Left ventricle myocardium superior (tissue), 1 donor: Measurements from ENCODE around the gene BIN1. TPM values are rescaled to one million over a fixed set of nuclear protein-coding genes. Genes with fewer than 3 reads are reported as not detected.
"Not testable (repeated sequence)": the region's sequence is repeated elsewhere in the genome, so short reads cannot be mapped to it uniquely, and the experiment has no call there.

ENCODE experiments used
- ATAC-seq: fragments of 200-7000 bp; cut with Tn5 transposase; one replicate; pipeline ENCODE4 v1.9.1; 2020; ENCODE audit warnings: mild to moderate bottlenecking, moderate library complexity
- DNase-seq: peaks from one replicate; pipeline ENCODE4 v3.0.0-alpha.2; 2020
- intact Hi-C: fragments of 100-400 bp; cut with micrococcal nuclease; formaldehyde crosslinking; loops from one replicate; pipeline ENCODE4 v1.11.0; 2022
- total RNA-seq: library from RNA; stranded (reverse); fragmentation: NEBNext Ultra II Directional; extraction: Animal tissue kit (Norgen Biotek cat#: 25700); gene quantifications from one replicate; pipeline ENCODE4 v1.2.1, GENCODE V29; 2021
- donor health status: DM: no; HTN: yes; CAD: no; lungs with severe emphysema.

The BIN1 gene
- total RNA-seq, 1 donor from 2014 or later = 15.0 TPM

DNA sequence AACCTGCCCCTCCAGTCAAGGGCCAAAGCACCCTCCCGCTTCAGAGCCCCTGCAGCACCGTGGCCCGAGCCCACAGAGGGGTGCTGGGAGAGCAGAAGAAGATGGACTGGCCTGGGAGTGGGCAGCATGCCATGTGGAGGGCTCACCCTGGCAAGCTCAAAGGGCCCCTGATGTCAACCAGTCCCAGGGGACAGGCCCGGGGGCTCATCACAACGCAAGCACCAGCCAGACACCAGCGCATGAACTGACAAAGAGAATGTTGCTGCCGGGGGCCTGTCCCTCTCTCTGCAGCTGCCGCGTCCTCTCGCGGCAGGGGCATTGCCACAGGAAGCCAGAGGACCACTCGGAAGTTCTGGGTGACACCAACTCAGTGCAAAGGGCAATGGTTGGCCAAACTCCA lies 30.3 kb upstream of the BIN1 start:
- ATAC-seq (no peak), DNase-seq (no peak)
- intact Hi-C loops = no loop called here

DNA sequence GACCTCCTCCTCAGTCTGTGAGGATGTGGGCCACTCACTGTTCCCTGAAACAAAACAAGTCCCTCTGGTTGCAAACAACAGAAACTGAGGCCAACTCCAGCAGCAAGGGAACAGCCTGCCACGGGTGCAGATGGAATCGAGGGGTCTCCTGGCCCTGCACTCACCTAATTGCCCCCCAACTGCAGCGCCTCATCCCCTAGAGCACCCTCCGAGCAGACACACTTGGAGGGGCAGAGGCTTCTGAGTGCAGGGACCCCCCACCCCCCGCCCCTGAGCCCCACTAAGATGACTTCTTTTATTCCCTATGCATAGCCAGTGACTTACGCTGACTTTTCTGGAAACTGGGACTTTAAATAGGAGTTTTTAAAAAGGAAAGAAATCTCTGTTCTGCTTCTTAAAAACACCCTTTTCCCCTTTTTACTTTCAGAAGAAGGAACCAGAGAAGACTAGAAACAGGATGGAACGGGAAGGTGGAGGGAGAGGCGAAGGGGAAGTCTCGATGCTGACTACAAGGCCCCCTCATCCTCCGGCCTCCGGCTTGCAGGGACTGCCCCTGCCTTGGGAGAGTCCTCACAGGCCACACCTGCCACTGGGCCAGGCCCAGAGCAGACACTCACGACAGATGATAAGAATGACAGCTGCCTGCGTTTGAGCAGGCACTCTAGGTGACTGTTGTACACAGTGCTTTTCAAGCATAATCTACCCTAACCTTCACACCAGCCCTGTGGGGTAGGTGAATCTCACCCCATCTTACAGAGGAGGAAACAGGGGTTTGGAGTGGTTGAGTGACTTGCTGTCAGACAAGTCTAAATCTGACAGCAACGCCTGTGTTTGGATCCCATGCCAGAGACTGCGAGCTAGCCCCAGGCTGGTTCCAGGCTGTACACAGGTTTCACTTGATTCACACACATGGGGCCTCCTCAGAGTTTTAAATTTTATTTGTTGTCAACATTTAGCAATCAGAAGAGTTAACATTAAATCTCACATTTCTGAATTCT lies 28.2 kb upstream of the BIN1 start:
- peak; percentile 44 for DNase-seq
- intact Hi-C loops = no loop called here
- peak; percentile 68 for ATAC-seq

GRCh38 chr2:127134235-127134634 lies 27.3 kb upstream of the BIN1 start:
- intact Hi-C loops = no loop called here
- DNase-seq (no peak), ATAC-seq (no peak)

- no peak for DNase-seq
- no peak for ATAC-seq
- intact Hi-C loops = no loop called here
Measured at GRCh38 chr2:127133793-127134192, 26.8 kb upstream of the BIN1 start.

GRCh38 chr2:127130421-127130820 lies 23.5 kb upstream of the BIN1 start:
- ATAC-seq (no peak), DNase-seq (no peak)
- intact Hi-C loops = no loop called here

DNA sequence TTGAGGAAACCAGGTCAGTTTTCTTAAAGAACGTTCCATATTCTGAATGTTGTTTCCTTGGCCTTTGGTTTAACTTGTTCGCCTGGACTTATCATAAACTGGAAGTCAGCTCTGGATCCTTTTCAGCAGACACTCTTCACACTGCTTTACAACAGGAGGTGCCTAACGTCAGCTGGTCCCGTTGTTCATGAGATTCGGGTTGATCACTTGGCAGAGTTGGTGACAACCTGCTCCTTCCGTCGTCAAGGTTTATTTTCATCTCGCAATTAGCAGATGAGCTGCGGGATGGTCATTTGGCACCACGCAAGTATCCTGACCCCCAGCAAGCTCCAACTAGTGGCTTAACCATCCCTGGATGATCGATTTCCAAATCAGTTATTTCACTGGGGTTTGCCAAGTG lies 23.0 kb upstream of the BIN1 start:
- no peak for DNase-seq
- ATAC-seq = no peak
- intact Hi-C loops = no loop called here

GRCh38 chr2:127128445-127128904 lies 21.5 kb upstream of the BIN1 start:
- intact Hi-C loops = no loop called here
- ATAC-seq (peak; percentile 26), DNase-seq (no peak)

GRCh38 chr2:127125821-127126220 lies 18.9 kb upstream of the BIN1 start:
- DNase-seq (no peak), ATAC-seq (no peak)
- intact Hi-C loops = no loop called here

- DNase-seq = no peak
- no peak for ATAC-seq
- intact Hi-C loops = no loop called here
Measured at GRCh38 chr2:127124426-127124825, 17.5 kb upstream of the BIN1 start.

- DNase-seq = no peak
- no peak for ATAC-seq
- intact Hi-C loops = no loop called here
Measured at GRCh38 chr2:127122361-127123027, 15.5 kb upstream of the BIN1 start.

DNA sequence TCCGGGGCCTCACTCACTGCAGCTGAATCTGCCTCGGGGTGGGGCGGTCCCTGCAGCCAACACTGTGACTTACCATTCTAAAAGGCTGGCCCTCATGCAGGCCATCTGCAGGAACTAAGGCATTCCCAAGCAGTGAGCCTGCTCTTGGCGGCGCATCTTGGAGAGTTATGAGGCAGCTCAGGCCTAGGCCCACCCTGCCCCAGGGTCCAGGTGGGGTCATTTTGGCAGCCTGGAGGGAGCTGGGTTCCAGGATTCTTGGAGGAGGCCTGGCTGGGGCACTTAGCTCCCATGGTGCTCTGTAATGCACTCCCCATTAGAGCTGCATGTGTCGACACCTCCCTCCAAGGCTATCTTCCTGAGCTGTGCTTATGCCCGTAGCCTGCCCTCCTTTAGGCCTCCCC lies 14.8 kb upstream of the BIN1 start:
- intact Hi-C loops = no loop called here
- DNase-seq (peak; percentile 83), ATAC-seq (peak; percentile 98)

DNA sequence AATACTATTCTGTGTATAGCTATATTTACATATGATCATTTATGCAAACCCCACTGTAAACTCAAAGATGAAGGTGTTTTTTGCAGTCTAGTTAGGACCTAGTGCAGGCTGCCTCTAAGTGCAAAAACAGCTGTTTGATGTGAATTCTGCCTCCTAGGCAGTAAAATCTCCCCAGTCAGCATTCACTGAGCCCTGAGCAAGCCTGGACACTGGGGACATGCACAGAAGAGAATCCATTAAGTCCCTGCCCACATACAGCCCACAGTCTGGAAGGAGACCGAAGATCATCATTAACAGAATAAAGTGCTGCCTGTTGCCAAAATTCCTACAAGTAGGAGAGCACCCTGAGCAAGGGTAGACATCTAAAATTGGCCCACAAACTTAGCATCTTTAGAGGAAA lies 14.4 kb upstream of the BIN1 start:
- ATAC-seq = peak; percentile 60
- intact Hi-C loops = no loop called here
- no peak for DNase-seq

- intact Hi-C loops, DNase-seq, ATAC-seq: not testable (repeated sequence)
Measured at GRCh38 chr2:127120408-127120807, 13.5 kb upstream of the BIN1 start.

- DNase-seq (no peak), ATAC-seq (no peak)
- intact Hi-C loops = no loop called here
Measured at GRCh38 chr2:127118467-127118866, 11.5 kb upstream of the BIN1 start.

- intact Hi-C loops = no loop called here
Measured at GRCh38 chr2:127118038-127118437, 11.1 kb upstream of the BIN1 start.

DNA sequence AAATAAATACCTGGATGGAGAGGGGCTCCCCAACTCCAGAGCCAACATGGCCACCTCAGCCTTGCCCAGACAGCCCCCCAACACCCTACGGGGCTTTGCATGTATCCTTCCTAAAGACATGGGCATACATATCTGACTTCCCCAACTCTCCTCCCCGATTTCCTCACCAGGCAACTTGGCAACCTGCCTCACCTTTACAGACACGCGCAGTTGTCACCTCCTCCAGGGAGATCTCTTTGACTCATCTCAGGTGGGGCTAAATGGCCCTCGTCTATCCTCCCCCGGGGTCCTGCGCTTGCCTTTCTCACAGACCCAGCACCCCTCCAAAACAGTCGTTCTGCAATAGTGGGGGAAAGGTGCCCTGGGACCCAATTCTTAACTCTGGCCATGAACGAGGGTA lies 10.6 kb upstream of the BIN1 start:
- DNase-seq (no peak), ATAC-seq (no peak)
- intact Hi-C loops = no loop called here

More at GRCh38 chr2:127118038-127118437, 11.1 kb upstream of the BIN1 start:
- ATAC-seq (no peak), DNase-seq (no peak)

DNA sequence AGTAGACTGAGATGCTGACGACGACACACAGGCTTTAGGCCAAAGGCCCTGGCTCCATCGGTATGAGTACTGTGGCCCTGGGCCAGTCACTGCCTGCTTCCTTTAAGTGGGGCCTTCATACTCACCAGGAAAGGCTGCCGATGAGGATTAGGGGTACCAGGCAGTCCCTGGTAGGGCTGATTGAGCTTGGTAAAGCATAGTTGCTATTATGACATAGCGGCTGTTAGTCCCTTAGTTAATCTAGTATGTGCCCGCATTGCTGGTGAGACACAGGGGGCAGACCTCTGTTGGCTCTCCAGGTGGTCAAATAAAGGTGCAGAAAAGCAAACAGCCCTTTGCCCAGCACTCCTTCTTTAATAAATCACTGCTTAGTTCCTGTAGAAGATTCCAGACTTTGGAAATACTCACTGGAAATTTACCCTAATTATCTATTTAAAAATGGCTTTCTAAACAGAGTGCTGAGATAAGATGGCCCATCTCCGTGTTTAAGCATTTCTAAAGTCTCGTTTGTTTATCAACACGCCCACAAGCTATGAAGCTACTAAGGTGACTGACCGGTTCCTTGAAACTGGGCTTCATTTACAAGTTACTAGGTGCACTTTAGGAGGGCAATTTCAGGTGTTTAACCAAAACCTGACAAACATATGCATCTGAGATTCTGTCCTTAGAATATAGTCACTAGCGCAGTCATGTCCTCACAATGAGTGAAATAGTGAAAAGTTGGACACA lies 8.7 kb upstream of the BIN1 start:
- ATAC-seq (no peak), DNase-seq (no peak)
- intact Hi-C loops = no loop called here

GRCh38 chr2:127110985-127111384 lies 4.0 kb upstream of the BIN1 start:
- DNase-seq = no peak
- intact Hi-C loops = no loop called here
- ATAC-seq = no peak

DNA sequence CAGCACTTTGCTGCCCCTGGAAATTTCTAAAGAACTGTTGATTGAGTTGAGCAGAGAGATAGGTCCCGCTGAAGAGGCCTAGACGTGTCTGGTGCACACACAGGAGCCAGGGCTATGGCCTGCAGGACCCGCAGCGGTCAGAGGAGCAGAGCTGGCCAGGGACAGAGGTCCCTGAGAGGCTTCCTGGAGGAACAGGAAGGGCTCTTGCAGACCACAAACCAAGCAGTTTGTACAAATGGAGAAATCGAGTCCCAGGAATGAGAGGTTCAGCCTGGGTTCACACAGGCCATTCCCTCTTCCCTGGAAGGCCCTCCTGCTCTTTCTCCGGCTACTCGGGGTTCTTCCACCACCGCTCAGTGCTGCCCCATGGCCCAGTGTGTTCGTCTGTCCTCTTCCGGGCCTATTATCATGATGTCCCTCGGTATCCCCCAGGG lies 1.2 kb upstream of the BIN1 start:
- ATAC-seq (no peak), DNase-seq (no peak)
- intact Hi-C loops = no loop called here

- intact Hi-C loops = no loop called here
- ATAC-seq = no peak
- no peak for DNase-seq
Measured at GRCh38 chr2:127107622-127107999, 657 bp upstream of the BIN1 start.
